Upper lobe of left lung (tissue), 4 donors: ENCODE data around the gene ADGRG2.

ENCODE experiments used
- CTCF ChIP-seq, 6 experiments: fragments of 450-650 bp in 4 of 6; fragments of 200-600 bp in 2 of 6; sonication (generic) in 2 of 6; IDR thresholded peaks; one replicate each; pipeline ENCODE4 v1.5.1; 2016 to 2019; ENCODE audit warnings: antibody characterized with exemption in 6 of 6
- POLR2AphosphoS5 ChIP-seq, 2 donors: sonication (generic); formaldehyde crosslinking; IDR thresholded peaks; one replicate each; pipeline ENCODE4 v1.5.1; 2017; ENCODE audit warnings: antibody characterized with exemption in 2 of 2

- no peak for TF ChIP-seq CTCF (IDR thresholded peaks at IDR 0.05)
- TF ChIP-seq POLR2AphosphoS5 (IDR thresholded peaks at IDR 0.05) = peak in 1 of 2 donors; percentile 7
Observed at GRCh38 chrX:18983666-18984380, 138.4 kb downstream of the ADGRG2 start, which contains the start of gene PHKA2.
